ENCODE results near the gene RHOB. TPM values are rescaled to one million over a fixed set of nuclear protein-coding genes. Genes with fewer than 3 reads are reported as not detected.

RHOB gene
- total and polyA plus RNA-seq, 2 of the 13 experiments (the other 11 are each of a cell fraction or from before 2014, with no cell fraction given) = 192 to 268 TPM

- TF ChIP-seq HCFC1 (IDR thresholded peaks at IDR 0.05; ENCODE audit: low read depth, low read length) (0 out of 2 replicates have a peak, but pooled peaks have one; percentile 11), ZKSCAN8 (CRISPR knock-in tag; IDR thresholded peaks at IDR 0.05; ENCODE audit: borderline replicate concordance) (no peak), SMAD3 (CRISPR knock-in tag; IDR thresholded peaks at IDR 0.05) (peak; percentile 28; the same call in 1 of the 2 replicates), ISX (CRISPR knock-in tag; conservative IDR thresholded peaks at IDR 0.05) (no peak), JUN (CRISPR knock-in tag; IDR thresholded peaks at IDR 0.05) (no peak), GTF3A (CRISPR knock-in tag; conservative IDR thresholded peaks at IDR 0.05) (no peak), ZNF335 (CRISPR knock-in tag; IDR thresholded peaks at IDR 0.05) (no peak), ZNF230 (CRISPR knock-in tag; IDR thresholded peaks at IDR 0.05) (no peak; the same call in 1 of the 2 replicates), EED (CRISPR knock-in tag; IDR thresholded peaks at IDR 0.05) (no peak), ZNF441 (CRISPR knock-in tag; IDR thresholded peaks at IDR 0.05; ENCODE audit: borderline replicate concordance) (no peak), KLF6 (CRISPR knock-in tag; IDR thresholded peaks at IDR 0.05) (no peak), ZNF207 (IDR thresholded peaks at IDR 0.05; ENCODE audit: borderline replicate concordance) (no peak), STAT5B (CRISPR knock-in tag; IDR thresholded peaks at IDR 0.05) (no peak), RARG (CRISPR knock-in tag; IDR thresholded peaks at IDR 0.05; ENCODE audit: low read depth) (no peak), MBD4 (IDR thresholded peaks at IDR 0.05; ENCODE audit: borderline replicate concordance, low read length) (peak; percentile 95), ZNF446 (CRISPR knock-in tag; IDR thresholded peaks at IDR 0.05) (no peak), PHF8 (CRISPR knock-in tag; IDR thresholded peaks at IDR 0.05) (0 out of 2 replicates have a peak, but pooled peaks have one; percentile 4), FOXP1 (IDR thresholded peaks at IDR 0.05) (no peak), FOXP1 (CRISPR knock-in tag; IDR thresholded peaks at IDR 0.05) (0 out of 2 replicates have a peak, but pooled peaks have one; percentile 30), SAP130 (CRISPR knock-in tag; IDR thresholded peaks at IDR 0.05; ENCODE audit: low read depth) (peak; percentile 65), ZNF746 (CRISPR knock-in tag; IDR thresholded peaks at IDR 0.05) (no peak), ZNF224 (CRISPR knock-in tag; IDR thresholded peaks at IDR 0.05) (no peak)
- TF ChIP-seq, protein P1, sequence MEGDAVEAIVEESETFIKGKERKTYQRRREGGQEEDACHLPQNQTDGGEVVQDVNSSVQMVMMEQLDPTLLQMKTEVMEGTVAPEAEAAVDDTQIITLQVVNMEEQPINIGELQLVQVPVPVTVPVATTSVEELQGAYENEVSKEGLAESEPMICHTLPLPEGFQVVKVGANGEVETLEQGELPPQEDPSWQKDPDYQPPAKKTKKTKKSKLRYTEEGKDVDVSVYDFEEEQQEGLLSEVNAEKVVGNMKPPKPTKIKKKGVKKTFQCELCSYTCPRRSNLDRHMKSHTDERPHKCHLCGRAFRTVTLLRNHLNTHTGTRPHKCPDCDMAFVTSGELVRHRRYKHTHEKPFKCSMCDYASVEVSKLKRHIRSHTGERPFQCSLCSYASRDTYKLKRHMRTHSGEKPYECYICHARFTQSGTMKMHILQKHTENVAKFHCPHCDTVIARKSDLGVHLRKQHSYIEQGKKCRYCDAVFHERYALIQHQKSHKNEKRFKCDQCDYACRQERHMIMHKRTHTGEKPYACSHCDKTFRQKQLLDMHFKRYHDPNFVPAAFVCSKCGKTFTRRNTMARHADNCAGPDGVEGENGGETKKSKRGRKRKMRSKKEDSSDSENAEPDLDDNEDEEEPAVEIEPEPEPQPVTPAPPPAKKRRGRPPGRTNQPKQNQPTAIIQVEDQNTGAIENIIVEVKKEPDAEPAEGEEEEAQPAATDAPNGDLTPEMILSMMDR (CRISPR knock-in tag; IDR thresholded peaks at IDR 0.05) = no peak
- TF ChIP-seq, protein P2, sequence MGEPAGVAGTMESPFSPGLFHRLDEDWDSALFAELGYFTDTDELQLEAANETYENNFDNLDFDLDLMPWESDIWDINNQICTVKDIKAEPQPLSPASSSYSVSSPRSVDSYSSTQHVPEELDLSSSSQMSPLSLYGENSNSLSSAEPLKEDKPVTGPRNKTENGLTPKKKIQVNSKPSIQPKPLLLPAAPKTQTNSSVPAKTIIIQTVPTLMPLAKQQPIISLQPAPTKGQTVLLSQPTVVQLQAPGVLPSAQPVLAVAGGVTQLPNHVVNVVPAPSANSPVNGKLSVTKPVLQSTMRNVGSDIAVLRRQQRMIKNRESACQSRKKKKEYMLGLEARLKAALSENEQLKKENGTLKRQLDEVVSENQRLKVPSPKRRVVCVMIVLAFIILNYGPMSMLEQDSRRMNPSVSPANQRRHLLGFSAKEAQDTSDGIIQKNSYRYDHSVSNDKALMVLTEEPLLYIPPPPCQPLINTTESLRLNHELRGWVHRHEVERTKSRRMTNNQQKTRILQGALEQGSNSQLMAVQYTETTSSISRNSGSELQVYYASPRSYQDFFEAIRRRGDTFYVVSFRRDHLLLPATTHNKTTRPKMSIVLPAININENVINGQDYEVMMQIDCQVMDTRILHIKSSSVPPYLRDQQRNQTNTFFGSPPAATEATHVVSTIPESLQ (CRISPR knock-in tag; conservative IDR thresholded peaks at IDR 0.05) = no peak
- TF ChIP-seq, protein P3, sequence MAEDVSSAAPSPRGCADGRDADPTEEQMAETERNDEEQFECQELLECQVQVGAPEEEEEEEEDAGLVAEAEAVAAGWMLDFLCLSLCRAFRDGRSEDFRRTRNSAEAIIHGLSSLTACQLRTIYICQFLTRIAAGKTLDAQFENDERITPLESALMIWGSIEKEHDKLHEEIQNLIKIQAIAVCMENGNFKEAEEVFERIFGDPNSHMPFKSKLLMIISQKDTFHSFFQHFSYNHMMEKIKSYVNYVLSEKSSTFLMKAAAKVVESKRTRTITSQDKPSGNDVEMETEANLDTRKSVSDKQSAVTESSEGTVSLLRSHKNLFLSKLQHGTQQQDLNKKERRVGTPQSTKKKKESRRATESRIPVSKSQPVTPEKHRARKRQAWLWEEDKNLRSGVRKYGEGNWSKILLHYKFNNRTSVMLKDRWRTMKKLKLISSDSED (CRISPR knock-in tag; IDR thresholded peaks at IDR 0.05) = no peak
- TF ChIP-seq, protein P4, sequence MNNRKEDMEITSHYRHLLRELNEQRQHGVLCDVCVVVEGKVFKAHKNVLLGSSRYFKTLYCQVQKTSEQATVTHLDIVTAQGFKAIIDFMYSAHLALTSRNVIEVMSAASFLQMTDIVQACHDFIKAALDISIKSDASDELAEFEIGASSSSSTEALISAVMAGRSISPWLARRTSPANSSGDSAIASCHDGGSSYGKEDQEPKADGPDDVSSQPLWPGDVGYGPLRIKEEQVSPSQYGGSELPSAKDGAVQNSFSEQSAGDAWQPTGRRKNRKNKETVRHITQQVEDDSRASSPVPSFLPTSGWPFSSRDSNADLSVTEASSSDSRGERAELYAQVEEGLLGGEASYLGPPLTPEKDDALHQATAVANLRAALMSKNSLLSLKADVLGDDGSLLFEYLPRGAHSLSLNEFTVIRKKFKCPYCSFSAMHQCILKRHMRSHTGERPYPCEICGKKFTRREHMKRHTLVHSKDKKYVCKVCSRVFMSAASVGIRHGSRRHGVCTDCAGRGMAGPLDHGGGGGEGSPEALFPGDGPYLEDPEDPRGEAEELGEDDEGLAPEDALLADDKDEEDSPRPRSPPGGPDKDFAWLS (CRISPR knock-in tag; IDR thresholded peaks at IDR 0.05; ENCODE audit: borderline replicate concordance) = no peak
Measured at GRCh38 chr2:20449501-20450200, 2.8 kb downstream of the RHOB start (continued).
